Activated CD8-positive, alpha-beta T cell treated with anti-CD3 and anti-CD28 coated beads for 36 hours (primary cell): ENCODE results near the gene ZNF407. TPM values are rescaled to one million over a fixed set of nuclear protein-coding genes. Genes with fewer than 3 reads are reported as not detected.

ENCODE experiments used
- ATAC-seq: fragments of 200-7000 bp; cut with Tn5 transposase; one replicate; pipeline ENCODE4 v1.10.0; 2021; ENCODE audit warnings: mild to moderate bottlenecking, moderate library complexity
- CTCF ChIA-PET: fragments of 350-600 bp; sonication (Branson Sonifier 250); formaldehyde crosslinking; loops from one replicate; lab custom pipeline; 2021; ENCODE audit warnings: antibody characterized with exemption; lab: Charles Lee
- POLR2A ChIA-PET: fragments of 350-600 bp; sonication (Branson Sonifier 250); formaldehyde crosslinking; loops from one replicate; lab custom pipeline; 2021; ENCODE audit warnings: antibody characterized with exemption; lab: Charles Lee
- DNase-seq: peaks from one replicate; pipeline ENCODE4 v3.0.0-alpha.2; 2020
- H3K27ac Mint-ChIP-seq: one replicate; pipeline ENCODE4 v1.8.0; 2021; ENCODE audit warnings: mild to moderate bottlenecking, mixed read lengths
- H3K27me3 Mint-ChIP-seq: one replicate; pipeline ENCODE4 v1.8.0; 2021; ENCODE audit warnings: mixed read lengths
- H3K36me3 Mint-ChIP-seq: one replicate; pipeline ENCODE4 v1.8.0; 2021; ENCODE audit warnings: low read depth, mixed read lengths
- H3K4me1 Mint-ChIP-seq: one replicate; pipeline ENCODE4 v1.8.0; 2021; ENCODE audit warnings: low read depth, mixed read lengths
- H3K4me3 Mint-ChIP-seq: one replicate; pipeline ENCODE4 v1.8.0; 2021; ENCODE audit warnings: mild to moderate bottlenecking, moderate library complexity, mixed read lengths
- H3K9me3 Mint-ChIP-seq: one replicate; pipeline ENCODE4 v1.8.0; 2021; ENCODE audit warnings: mixed read lengths
- CTCF ChIP-seq: fragments of 200-600 bp; IDR thresholded peaks from one replicate; pipeline ENCODE4 v1.8.0; 2022; ENCODE audit warnings: antibody characterized with exemption, mild to moderate bottlenecking
- intact Hi-C: fragments of 100-400 bp; cut with micrococcal nuclease; formaldehyde crosslinking; loops from one replicate; pipeline ENCODE4 v1.10.0; 2022
- total RNA-seq, 2 experiments: library from RNA; stranded (reverse); gene quantifications; one replicate each; pipeline ENCODE4 v1.2.3, GENCODE V29; 2021

Gene ZNF407
- total RNA-seq, 2 experiments from 2014 or later: 9.9 to 10.8 TPM

GRCh38 chr18:74936343-74936742 lies 338.7 kb downstream of the ZNF407 start:
- Mint-ChIP-seq H3K4me1 (no peaks in the 10 kb centered on the region), H3K4me3 (no peak overlapping the region), H3K9me3 (no peaks in the 10 kb centered on the region), H3K27me3 (no peaks in the 10 kb centered on the region), H3K36me3 (peaks cover 4% of the 10 kb centered on the region), H3K27ac (no peak overlapping the region)
- ChIA-PET CTCF (no interaction called here), POLR2A (no interaction called here)
- intact Hi-C loops: no loop called here
- DNase-seq (no peak), ATAC-seq (no peak)
- TF ChIP-seq CTCF: no peak

- Mint-ChIP-seq H3K4me1 (peaks cover 3% of the 10 kb centered on the region), H3K27ac (no peak overlapping the region), H3K9me3 (no peaks in the 10 kb centered on the region), H3K4me3 (no peak overlapping the region), H3K27me3 (no peaks in the 10 kb centered on the region), H3K36me3 (peaks cover 3% of the 10 kb centered on the region)
- no peak for DNase-seq
- no peak for TF ChIP-seq CTCF
- ChIA-PET POLR2A (no interaction called here), CTCF (no interaction called here)
- intact Hi-C loops: no loop called here
- no peak for ATAC-seq
Observed at GRCh38 chr18:74937291-74937690, 339.6 kb downstream of the ZNF407 start.

- DNase-seq: no peak
- TF ChIP-seq CTCF: no peak
- H3K4me3 Mint-ChIP-seq: no peak overlapping the region
- H3K9me3 Mint-ChIP-seq: no peaks in the 10 kb centered on the region
- H3K27ac Mint-ChIP-seq: no peak overlapping the region
- peaks cover 7% of the 10 kb centered on the region for H3K4me1 Mint-ChIP-seq
- intact Hi-C loops: no loop called here
- ChIA-PET CTCF (no interaction called here), POLR2A (interaction anchor here (0.6 kb wide), 1 partner anchor 13 kb away, joined by 3 read pairs; no protein-coding TSS in a partner anchor)
- H3K36me3 Mint-ChIP-seq: peaks cover 1% of the 10 kb centered on the region
- H3K27me3 Mint-ChIP-seq: no peaks in the 10 kb centered on the region
- no peak for ATAC-seq
Observed at GRCh38 chr18:74940856-74941255, 343.2 kb downstream of the ZNF407 start.

GRCh38 chr18:74942319-74942910 lies 344.7 kb downstream of the ZNF407 start:
- POLR2A ChIA-PET: no interaction called here
- Mint-ChIP-seq H3K27me3 (no peaks in the 10 kb centered on the region), H3K4me3 (no peak overlapping the region), H3K9me3 (no peaks in the 10 kb centered on the region), H3K36me3 (peaks cover 1% of the 10 kb centered on the region), H3K27ac (peak overlapping the region; percentile 9), H3K4me1 (peaks cover 7% of the 10 kb centered on the region)
- DNase-seq: no peak
- peak; percentile 27 for ATAC-seq
- CTCF ChIA-PET: no interaction called here
- TF ChIP-seq CTCF: no peak
- intact Hi-C loops: no loop called here

- no peak for ATAC-seq
- CTCF ChIA-PET: no interaction called here
- Mint-ChIP-seq H3K9me3 (no peaks in the 10 kb centered on the region), H3K4me1 (peaks cover 8% of the 10 kb centered on the region), H3K4me3 (no peak overlapping the region), H3K36me3 (peaks cover 1% of the 10 kb centered on the region), H3K27ac (no peak overlapping the region), H3K27me3 (no peaks in the 10 kb centered on the region)
- TF ChIP-seq CTCF: no peak
- POLR2A ChIA-PET: no interaction called here
- no peak for DNase-seq
- intact Hi-C loops: no loop called here
Observed at GRCh38 chr18:74944676-74945075, 347.0 kb downstream of the ZNF407 start.
